ENCODE data around the gene ODAD4.
A peak's percentile ranks its signal among the peaks of the same experiment; 100 is the strongest.
"Not testable (repeated sequence)": the region's sequence is repeated elsewhere in the genome, so short reads cannot be mapped to it uniquely, and the experiment has no call there.

The ODAD4 gene

DNA sequence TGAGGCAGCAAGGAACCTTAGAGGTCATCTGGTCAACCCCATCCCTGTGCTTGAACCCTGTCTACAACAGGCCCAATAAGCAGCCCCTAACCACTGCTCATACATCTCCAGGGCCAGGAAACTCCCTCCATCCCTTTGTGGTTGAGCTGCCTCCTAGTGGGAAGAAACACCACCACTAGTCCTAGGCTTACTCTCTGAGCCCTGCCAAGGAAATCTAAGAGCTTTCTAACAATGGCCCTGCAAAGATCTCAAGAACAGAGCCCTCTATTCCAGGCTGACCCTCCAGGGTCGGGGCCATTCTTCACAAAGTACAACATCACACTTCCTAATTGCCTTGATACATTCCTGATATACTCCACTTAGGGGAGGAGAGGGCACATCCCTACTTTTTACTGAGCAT lies 17.5 kb upstream of the ODAD4 start:
- no peak for DNase-seq (ENCODE audit: low read depth)

DNA sequence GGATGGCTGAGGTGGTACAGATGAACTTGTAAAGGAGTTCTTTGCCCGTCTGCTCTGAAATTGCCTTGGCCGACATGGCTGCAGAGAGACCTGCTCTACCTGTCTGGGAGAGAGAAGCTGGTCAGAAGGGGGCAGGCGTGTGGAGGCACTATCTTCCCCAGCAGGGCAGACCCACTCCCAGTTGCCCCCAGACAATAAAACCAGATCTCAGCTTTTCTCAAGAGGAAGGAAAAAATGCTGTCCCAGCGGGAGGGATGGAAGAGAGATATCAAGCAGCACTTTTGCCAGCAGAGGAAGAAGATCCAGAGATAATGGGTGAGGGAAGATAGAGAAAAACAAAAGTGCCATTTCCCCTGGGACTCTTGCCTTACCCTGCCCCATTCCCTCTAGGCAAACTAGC lies 16.6 kb upstream of the ODAD4 start:
- DNase-seq (ENCODE audit: low read depth), result no peak

DNA sequence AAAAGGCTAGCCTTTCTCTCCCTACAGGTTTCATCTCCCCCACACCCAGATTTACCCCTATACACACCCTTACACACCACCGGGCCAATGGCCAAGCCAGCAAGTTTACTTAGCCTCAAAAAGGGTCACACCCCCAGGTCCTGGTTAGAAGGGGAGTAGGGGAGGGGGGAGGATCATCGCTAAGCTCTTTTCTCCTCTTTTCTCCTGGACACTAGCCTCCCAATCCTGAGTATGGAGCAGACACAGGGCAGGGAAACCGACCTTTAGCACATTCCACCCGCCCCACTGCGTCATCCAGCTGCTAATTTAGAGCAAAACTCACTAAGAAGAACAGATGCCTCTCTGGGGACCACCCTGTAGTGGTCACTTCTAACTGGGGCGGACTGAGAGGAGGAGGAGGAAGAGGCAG lies 16.1 kb upstream of the ODAD4 start:
- DNase-seq (ENCODE audit: low read depth), result no peak

DNA sequence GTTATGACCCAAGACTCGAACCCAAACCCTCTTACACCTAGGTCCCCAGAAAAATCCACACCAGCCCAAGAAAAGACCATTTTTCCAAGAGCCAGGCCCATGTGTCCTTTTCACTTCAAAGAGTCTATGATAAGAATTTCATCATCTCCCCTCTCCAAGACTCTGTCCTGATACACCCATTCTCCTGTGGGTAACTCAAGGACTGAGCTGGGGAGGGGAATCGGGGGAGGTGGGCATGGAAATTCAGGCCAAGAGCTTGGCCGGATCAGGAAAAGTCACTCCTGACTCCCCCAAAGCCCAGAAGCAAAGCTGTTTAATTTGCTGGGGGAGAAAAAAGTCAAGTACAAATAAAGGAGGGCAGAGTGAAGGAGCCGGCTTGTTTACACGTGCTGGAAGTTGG lies 15.4 kb upstream of the ODAD4 start:
- DNase-seq (ENCODE audit: low read depth), result no peak

DNA sequence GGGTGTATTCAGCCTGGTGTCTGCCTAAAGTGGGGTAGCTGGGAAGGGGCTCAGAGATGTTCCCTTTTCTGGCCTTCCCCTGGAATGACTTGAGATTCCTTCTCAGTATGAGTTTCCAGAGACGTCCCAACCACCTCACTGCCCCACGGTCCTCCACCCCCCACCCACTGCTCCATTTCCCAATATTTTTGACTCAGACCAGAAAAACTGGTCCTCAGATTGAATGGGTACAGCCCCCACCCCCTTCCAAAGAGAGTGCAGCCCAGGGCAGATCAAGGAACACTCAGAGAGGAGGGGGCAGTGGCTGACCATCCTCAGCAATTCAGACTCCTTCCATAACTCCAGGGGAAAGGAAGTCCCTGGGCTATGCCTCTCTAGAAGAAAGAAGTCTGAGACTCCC lies 14.9 kb upstream of the ODAD4 start:
- DNase-seq (ENCODE audit: low read depth), result no peak

DNA sequence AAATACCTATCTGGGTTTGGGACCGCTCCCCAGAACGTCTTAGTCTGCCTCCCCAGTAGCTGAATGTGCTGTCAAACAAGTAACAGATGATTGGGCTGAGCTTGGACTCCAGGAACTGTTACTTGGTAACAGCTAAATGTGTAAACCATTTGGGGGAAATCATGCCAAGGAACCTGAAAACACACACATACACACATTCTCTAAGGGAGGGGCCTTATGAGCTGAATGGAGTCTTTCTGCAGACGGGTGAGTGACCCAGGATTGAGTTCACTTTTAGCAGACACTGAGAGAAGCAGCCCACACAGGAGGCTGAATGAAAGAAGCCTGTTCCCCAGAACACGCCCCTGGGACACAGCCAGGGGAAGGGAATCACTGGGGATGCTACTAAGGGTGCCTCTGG lies 13.2 kb upstream of the ODAD4 start:
- DNase-seq (ENCODE audit: low read depth), result peak; percentile 63

DNA sequence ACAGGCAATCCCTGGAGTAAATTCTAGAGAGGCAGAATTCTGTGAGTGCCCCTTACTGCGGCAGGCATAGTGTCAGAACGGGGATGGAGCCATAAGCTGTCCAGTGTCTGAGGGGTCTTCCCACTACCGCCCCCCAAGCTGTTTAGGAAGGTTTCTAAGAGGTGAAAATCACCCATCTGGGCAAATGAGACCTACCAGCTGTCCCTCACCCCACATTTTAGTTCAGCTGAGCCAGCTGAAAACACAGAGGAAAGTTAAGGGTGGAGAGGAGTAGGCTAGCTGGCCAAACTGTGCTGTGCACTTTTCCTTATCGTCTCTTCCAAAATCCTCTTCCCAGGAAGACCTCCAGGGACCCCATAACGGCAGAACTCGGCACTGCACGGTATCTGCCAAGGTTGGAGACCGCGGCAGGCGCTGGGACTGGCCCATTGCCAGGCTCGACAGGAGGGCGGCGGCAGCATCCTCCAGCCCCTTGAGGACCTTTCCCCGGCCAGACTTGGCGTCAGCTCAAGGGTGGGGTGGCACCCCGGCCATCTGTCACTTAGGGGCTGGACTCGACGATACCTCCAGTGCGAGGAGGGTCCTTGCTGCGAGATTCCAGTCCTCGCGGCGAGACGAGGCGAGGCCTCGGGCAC lies 12.6 kb upstream of the ODAD4 start:
- DNase-seq (ENCODE audit: low read depth), result peak; percentile 56

DNA sequence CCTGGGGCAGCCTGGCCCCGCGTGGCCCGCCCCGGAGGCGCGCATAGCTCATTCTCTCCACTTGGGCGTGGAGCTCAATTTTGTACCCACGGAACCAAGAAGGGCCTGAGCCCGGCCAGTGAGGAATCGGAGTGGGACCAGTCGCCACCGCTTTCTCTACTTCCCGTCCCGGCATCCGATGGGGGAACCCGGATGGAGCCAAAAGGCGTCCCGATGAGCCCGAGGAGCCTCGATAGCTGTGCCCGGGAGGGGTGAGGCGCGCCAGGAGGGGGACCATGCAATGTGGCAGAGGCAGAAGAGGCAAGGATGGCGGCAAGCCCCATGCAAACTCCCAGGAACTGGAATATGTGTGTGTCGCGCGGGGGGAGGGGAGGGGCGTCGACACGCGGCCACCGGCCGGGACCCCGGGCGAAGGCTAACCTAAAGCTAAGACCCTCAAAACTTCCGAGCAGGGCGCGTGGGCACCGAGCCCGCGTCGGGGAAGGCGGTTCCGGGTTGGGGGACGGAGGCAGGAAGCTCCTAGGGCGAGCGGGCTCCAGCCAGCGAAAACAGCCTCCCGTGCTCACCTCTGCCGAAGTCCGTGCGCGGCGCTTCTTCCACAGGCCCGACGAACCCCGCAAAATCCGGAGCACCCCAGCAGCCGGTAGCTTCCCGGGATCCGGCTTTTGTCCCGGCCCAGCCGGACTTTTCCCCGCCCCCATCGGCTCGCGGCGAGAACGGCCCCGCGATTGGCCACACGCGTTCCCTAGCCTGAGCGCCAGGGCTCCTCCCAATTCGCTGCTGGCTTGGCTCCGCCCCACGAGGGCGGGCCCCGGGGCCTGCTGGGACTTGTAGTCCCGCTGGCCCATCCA lies 11.9 kb upstream of the ODAD4 start, which contains the start of gene ACLY:
Gene ACLY, minus strand, starts transcription at position 638 of the 851 bp plus-strand sequence. CDS start 5,078 bp downstream, outside the sequence.
- peak; percentile 96 for DNase-seq (ENCODE audit: low read depth)

DNA sequence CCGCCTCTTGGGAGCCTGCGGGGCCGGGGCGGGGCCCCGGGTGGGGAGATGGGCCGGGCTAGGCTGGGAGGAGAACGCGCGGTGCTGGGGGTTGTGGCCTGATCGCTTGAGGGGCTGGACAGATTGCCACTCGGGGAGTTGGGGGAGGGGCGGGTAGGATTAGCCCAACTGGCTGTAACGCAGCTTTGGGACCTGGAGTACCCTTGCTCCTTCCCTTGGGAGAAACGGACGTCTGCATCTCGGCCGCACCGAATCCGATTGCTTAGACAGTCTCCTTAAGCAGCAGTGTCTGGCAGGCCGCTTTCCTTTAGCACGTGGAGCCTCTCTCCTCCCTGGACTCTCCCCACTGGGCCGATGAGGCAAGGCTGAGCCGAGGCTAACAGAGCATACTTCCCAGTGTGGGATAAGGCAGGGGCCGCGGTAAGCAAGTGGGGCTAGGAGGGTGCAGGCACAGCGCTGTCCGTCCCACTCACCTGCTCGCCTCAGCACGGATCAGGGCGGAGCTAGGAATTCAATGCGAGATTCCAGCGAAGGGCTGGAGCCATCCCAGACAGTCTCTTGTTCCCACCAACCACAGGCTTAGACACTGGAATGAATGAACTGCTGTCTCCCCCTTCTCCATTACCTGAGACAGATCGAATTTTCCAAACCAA lies 11.1 kb upstream of the ODAD4 start:
- no peak for DNase-seq (ENCODE audit: low read depth)

DNA sequence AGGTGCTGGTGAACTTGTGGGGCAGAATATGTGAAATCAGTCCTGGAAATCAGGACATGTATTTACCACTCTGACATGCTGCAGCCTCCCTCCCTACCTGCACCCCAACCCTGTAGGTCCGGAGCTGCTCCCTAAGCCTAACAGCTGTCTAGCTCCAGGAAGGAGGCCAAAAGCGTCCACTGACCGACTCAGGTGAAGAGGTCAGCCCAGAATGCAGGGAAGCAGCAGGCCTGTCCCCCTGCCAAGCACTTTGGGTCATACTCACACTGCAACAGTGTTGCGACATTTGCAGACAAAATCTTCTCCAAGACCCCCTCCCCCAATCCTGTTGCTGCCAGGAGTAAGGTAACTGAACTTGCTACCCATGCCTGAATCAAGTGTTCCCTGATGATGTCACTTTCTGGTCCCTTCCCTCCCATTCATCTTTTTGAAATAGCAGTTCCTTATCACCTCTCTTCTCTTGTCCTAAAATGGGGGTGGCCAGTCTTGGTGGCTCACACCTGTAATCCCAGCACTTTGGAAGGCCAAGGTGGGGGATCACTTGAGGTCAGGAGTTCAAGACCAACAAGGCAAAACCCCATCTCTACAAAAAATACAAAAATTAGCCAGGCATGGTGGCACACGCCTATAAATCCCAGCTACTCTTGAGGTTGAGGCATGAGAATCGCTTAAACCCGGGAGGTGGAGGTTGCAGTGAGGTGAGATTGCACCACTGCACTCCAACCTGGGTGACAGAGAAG lies 10.4 kb upstream of the ODAD4 start:
- DNase-seq (ENCODE audit: low read depth), result no peak

DNA sequence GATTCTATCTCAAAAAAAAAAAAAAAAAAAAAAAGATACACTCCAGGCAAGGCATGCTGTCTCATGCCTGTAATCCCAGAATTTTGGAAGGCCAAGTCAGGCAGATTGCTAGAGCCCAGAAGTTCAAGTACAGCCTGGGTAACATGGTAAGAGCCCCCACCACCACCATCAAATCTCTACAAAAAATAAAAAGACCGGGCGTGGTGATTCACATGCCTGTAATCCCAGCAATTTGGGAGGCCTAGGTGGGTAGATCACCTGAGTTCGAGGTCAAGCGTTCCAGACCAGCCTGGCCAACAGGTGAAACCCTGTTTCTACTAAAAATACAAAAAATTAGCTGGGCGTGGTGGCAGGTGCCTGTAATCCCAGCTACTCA lies 9.8 kb upstream of the ODAD4 start:
- DNase-seq (ENCODE audit: low read depth), result no peak

DNA sequence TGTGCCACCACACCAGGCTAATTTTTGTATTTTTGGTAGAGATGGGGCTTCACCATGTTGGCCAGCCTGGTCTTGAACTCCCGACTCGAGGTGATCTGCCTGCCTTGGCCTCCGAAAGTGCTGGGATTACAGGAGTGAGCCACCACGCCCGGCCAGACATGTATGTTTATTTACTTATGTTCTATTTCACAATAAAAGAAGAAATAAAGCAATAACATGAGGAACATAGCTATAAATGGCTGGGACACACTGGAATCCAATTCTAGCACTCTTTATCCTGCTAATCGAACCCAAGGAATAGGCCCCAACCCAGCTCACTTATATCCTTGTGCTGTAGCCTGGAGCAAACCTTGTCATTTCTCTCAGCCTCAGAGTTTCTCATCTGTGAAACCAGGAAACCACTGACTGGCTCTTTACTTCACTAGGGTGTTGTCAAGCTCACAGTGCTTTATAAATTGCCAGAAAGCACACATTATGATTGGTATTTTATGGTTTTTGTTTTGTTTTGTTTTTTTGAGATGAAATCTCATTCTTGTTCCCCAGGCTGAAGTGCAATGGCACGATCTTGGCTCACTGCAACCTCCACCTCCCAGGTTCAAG lies 4.3 kb upstream of the ODAD4 start:
- no peak for DNase-seq (ENCODE audit: low read depth)

DNA sequence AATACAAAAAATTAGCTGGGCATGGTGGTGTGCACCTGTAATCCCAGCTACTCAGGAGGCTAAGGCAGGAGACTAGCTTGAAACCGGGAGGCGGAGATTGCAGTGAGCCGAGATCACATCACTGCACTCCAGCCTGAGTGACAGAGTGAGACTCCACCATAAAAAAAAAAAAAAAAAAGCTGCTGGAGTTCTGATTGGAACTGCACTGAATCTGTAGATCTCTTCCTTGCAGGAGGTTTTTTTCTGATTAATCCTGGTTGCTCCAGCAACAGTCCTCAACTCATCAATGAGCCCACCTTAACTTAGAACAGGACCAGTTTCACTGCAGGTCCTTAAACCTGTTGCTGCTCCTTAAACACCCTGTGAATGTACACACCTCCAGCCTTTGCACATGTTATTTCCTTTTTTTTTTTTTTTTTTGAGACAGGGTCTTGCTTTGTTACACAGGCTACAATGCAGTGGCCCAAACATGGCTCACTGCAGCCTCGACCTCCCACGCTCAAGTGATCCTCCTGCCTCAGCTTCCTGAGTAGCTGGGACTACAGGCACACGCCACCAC lies 1.6 kb upstream of the ODAD4 start:
- DNase-seq (ENCODE audit: low read depth), result no peak

DNA sequence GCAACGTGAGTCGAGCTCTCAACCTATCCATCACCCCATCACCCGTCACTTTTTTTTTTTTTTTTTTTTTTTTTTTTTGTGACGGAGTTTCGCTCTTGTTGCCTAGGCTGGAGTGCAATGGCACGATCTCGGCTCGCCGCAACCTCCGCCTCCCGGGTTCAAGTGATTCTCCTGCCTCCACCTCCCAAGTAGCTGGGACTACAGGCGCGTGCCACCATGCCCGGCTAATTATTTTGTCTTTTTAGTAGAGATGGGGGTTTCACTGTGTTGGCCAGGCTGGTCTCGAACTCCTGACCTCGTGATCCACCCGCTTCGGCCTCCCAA lies 378 bp downstream of the ODAD4 start:
- not testable (repeated sequence) for DNase-seq (ENCODE audit: low read depth)

DNA sequence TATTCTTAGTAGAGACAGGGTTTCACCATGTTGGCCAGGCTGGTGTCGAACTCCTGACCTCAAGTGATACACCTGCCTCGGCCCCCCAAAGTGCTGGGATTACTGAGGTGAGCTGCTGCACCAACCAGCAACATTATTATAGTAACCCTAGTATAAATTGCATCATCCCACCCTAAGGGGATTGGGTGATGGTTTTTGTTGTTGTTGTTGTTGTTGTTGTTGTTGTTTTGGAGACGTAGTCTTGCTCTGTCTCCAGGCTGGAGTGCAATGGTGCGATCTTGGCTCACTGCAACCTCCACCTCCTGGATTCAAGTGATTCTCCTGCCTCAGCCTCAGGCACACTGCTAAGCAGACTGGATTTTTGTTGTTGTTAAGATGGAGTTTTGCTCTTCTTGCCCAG lies 1.3 kb downstream of the ODAD4 start:
- DNase-seq (ENCODE audit: low read depth), result not testable (repeated sequence)

DNA sequence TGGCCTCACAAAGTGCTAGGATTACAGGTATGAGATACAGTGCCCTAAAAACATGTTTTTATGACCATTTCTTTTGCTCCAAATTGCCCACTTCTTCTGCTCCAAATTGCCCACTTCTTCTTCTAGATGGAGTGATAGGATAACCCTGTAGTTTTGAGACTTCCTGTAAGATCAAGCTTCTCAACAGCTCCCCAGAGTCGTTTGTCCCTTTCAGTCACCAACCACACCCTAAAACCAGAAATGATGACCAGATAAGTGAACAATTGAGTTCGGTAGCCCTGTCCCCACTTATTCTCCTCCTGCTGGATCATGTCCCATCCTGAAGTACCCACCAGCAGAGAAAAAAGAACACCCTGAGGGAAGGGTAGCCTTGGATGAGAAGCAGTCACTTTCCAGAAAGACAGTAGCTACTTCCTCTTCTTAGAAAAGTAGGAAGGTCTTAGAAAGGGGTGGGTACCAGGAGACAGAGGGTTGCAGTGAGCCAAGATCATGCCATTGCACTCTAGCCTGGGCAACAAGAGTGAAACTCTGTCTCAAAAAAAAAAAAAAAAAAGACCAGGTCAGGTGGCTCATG lies 2.5 kb downstream of the ODAD4 start:
- no peak for DNase-seq (ENCODE audit: low read depth)

DNA sequence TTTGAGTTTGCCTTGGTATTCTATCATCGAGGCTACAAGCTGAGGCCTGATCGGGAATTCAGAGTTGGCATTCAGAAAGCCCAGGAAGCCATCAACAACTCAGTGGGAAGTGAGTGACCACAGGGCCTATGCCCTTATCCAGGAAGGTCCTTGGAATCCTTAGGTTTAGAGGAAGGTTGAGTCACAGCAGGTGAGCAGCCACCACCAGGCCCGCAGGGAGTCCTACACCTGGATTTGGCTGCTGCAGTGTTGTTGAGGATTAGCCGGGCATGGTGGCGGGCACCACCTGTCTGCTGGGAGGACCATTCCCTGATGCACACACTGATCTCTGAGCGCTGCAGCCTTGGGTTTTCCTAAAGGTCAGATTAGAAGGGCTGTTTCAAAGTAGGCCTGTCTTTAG lies 5.2 kb downstream of the ODAD4 start:
- no peak for DNase-seq (ENCODE audit: low read depth)

DNA sequence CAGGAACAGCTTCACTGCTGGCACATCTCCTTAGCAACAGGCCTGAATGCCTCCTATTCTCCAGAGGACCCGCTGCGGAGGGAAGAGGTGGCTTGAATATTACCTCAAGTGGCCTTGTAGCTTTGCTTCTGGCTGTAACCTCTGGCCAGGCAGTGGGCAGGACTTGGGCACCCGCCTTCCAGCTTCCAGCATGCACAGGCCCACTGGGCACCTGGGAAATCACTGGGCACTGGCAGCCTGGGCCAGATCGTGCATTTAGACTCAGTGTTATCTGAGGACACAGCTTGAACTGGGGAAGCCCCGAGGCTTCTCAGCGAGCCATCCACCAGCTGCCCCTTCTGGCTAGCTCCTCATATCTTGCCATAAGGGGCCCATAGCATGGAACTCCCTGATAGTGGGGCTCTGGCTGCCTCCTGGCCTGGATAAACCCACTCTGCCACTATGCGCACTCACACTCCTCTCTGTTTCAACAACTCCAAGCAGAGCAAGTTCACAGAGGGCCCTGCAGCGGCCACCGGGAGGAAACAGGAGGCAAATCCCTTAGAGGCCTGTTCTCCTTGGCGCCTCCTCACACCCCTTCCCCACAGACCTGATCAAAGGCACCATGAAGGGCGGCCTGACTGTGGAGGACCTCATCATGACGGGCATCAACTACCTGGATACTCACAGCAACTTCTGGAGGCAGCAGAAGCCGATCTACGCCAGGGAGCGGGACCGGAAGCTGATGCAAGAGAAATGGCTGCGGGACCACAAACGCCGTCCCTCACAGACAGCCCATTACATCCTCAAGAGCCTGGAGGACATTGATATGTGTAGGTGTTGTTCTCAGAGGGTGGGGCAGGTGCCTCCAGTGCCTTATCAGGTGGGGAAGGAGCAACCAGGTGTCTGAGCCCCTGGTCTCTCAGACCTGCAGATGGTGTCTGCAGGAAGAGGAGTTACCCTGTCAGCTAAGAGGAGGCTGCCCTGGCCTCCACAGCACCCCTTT lies 7.8 kb downstream of the ODAD4 start:
- DNase-seq (ENCODE audit: low read depth), result no peak

DNA sequence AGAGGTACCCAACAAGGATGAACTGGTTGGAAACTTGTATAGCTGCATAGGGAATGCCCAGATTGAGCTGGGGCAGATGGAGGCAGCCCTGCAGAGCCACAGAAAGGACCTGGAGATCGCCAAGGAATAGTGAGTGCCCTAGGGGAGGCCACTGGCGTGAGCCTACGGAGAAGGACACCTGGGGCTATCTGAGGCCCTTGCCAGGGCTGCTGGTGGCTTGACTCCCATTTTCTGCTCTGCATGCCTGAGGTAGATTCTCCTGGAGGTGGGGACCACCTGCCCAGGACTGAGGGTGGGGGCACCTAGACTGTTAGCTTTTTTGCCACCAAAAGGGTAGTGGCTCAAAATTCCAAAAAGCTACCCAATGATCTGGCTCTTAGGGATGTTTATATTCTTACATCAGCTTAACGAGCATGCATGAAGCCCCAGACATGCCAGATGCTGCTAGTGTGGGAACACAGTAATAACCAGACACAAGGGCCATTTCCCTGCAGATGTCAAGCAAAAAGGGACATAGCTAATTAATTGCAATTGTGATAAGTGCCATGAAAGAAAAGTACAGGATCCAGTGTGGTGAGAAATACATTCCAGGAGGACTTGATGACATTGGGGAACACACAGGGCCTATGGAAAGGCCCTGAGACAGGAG lies 8.8 kb downstream of the ODAD4 start:
- no peak for DNase-seq (ENCODE audit: low read depth)

DNA sequence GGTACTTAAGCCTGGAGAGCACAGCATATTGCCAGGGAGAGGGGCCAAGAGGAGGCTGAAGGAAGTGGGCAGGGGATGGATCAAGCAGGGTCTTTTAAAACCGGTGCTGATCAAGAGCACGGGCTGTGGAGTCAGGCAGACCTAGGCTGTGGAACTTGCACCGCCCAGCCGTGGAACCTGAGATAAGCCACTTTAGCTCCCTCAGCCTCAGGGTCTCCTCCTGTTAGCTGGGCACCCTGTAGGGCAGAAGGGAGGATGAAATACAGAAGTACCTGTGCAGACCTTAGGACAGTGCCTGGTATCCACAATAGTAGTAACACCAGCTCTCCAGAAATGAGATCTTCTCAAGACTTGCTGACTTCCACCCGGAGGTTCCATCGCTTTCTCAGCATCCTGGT lies 9.3 kb downstream of the ODAD4 start:
- no peak for DNase-seq (ENCODE audit: low read depth)
